EH (cell line): Measurements from ENCODE around the gene HOOK2.
"Not testable (repeated sequence)": the region's sequence is repeated elsewhere in the genome, so short reads cannot be mapped to it uniquely, and the experiment has no call there.

ENCODE experiments used
- DNase-seq: peaks from one replicate; pipeline ENCODE4 v3.0.0-alpha.2; 2015; ENCODE audit warnings: low read depth

The HOOK2 gene, protein sequence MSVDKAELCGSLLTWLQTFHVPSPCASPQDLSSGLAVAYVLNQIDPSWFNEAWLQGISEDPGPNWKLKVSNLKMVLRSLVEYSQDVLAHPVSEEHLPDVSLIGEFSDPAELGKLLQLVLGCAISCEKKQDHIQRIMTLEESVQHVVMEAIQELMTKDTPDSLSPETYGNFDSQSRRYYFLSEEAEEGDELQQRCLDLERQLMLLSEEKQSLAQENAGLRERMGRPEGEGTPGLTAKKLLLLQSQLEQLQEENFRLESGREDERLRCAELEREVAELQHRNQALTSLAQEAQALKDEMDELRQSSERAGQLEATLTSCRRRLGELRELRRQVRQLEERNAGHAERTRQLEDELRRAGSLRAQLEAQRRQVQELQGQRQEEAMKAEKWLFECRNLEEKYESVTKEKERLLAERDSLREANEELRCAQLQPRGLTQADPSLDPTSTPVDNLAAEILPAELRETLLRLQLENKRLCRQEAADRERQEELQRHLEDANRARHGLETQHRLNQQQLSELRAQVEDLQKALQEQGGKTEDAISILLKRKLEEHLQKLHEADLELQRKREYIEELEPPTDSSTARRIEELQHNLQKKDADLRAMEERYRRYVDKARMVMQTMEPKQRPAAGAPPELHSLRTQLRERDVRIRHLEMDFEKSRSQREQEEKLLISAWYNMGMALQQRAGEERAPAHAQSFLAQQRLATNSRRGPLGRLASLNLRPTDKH

DNA sequence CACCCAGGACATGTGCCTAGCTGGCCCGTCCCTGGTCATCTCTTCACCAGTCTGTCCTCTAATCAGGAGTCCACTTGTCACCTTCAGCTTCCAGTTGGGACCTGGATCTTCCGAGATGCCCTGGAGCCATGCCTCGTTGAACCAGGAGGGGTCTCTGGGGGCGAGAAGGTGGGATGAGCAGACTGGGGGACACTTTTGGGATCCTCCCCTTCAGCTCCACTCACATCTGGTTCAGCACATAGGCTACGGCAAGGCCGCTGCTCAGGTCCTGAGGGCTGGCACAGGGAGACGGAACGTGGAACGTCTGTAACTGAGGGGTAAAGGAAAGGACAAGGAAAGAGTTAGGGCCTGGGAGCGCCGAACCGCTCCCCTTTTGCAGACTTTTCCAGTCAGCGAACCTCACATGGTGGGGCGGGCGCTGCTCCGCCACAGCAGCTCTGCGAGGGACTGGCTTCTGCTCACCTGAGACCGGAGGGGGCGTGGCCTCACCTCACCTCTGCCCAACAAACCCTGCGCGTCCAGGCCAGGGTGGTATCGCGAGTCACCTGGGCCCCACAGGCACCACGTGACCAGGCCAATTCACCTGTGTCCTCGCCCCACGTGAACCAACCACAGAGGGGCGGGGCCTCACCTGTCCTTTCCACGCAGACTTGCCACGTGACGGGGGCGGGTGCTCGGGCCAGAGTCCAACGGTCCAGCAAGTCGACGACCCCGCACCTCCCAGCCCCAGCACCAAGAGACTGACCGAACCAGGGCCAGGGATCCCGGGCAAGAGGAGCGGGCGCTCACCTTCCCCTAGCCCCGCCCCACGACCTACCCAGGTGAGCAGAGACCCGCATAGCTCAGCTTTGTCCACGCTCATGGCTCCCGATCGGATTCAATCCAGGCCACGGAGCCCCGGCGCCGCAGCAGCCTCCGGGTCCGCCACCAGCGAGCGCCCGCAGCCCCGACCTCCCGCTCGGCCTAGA, at the start of gene HOOK2:
HOOK2 (minus strand) TSS at position 965 of the 968 bp plus-strand sequence; CDS start at position 862, 103 bp downstream.
- DNase-seq, result no peak

DNA sequence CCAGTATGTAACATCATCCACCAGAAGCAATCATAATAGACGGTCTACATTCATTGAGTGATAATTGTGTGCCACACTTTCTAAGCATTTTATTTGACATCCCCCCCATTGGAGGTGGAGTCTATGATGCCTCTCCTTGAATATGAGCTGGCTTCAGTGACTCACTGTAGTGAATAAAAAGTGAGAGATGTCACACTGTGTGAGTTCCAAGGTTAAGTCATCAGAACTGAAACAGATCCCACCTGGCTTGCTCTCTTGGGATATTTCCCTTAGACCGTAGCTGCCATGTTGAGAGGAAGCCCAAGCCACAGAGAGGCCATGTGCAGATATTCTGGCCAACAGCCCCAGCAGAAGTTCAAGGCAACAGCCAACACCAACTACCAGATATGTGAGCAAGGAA, 46.4 kb upstream of the HOOK2 start:
- no peak for DNase-seq

DNA sequence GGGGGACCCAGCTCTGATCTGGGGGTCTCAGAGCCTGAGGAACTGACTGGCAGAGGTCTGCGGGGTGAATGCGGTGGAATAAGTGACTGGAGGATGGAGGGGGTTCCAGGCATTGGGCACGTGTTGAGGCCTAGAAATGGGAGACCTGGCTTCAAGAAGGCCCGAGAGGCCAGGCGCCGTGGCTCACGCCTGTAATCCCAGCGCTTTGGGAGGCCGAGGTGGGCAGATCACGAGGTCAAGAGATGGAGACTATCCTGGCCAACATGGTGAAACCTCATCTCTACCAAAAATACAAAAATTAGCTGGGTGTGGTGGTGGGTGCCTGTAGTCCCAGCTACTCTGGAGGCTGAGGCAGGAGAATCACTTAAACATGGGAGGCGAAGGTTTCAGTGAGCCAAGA, 42.5 kb upstream of the HOOK2 start:
- DNase-seq, result not testable (repeated sequence)

DNA sequence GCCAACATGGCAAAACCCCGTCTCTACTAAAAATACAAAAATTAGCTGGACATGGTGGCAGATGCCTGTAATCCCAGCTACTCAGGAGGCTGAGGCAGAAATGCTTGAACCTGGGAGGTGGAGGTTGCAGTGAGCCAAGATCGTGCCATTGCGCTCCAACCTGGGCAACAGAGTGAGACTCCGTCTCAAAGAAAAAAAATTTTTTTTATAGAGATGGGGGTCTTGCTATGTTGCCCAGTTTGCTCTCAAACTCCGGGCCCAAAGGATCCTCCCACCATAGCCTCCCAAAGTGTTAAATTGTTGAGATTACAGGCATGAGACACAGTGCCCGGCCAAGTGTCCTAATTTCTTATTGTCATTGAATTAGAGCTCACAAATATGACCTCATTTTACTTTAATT, 41.8 kb upstream of the HOOK2 start:
- DNase-seq, result not testable (repeated sequence)

DNA sequence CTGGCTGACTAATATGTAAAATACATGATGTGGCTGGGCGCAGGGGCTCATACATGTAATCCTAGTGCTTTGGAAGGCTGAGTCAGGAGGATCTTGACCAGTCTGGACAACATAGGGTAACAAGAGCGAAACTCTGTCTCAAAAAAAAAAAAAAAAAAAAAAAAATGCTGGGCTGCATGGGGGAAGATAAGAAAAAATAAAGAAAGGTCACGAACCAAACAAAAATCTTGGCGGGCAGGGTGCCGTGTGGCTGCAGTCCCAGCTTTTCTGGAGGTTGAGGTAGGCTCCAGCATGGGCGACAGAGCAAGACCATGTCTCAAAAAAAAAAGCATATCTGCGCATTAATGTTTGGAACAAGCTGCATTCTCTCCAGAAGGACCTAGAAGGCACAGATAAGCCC, 39.7 kb upstream of the HOOK2 start:
- no peak for DNase-seq

DNA sequence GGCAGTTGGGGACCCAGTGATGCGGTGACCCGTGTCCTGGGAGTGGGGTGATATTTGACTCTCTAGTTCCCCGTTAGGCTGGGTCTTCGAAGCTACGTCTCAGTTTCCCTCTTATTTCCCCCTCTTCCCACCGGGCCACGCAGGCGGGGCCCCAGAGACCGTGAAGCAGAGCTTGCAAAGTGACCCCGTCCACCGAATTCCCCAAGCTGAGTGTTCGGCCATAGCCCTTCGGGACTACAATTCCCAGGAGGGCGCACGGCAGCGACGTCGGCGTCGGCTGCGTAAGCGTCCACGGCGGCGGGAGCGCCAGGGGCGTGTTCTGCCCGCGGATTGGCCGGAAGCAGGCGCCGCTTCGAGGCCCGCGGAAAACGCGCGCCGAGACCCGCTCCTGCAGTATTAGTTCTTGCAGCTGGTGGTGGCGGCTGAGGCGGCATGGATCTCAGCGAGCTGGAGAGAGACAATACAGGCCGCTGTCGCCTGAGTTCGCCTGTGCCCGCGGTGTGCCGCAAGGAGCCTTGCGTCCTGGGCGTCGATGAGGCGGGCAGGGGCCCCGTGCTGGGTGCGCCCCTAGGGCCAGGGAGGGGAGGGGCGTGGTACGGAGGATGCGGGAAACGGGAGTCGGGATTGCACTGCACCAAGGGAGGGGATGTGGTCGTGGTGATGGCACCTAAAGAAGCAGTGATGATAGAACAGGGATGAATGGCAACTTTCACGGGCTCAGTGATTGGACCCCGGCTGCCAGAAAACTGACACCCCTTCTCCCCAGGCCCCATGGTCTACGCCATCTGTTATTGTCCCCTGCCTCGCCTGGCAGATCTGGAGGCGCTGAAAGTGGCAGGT, 31.1 kb upstream of the HOOK2 start, which contains the start of gene RNASEH2A:
RNASEH2A (plus strand) TSS at position 343 of the 840 bp plus-strand sequence; CDS start at position 433, 90 bp downstream.
- peak; percentile 88 for DNase-seq

DNA sequence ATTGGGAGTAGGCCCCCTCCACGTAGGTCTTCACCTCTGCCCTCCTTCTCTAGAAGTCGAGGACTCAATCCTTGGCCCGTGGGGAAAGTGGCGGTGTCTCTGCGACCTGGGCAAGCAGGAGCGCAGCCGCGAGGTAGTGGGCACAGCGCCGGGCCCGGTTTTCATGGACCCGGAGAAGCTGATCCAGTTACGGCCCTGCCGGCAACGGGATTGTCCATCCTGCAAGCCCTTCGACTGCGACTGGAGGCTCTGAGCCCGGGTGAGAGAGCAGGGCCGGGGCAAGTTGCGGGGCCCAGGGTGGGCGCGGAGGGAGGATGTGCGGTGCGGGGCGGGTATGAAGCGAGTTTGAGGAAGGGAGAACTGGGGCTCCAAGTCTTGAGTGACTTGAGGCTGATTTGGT, 28.7 kb upstream of the HOOK2 start:
- no peak for DNase-seq

DNA sequence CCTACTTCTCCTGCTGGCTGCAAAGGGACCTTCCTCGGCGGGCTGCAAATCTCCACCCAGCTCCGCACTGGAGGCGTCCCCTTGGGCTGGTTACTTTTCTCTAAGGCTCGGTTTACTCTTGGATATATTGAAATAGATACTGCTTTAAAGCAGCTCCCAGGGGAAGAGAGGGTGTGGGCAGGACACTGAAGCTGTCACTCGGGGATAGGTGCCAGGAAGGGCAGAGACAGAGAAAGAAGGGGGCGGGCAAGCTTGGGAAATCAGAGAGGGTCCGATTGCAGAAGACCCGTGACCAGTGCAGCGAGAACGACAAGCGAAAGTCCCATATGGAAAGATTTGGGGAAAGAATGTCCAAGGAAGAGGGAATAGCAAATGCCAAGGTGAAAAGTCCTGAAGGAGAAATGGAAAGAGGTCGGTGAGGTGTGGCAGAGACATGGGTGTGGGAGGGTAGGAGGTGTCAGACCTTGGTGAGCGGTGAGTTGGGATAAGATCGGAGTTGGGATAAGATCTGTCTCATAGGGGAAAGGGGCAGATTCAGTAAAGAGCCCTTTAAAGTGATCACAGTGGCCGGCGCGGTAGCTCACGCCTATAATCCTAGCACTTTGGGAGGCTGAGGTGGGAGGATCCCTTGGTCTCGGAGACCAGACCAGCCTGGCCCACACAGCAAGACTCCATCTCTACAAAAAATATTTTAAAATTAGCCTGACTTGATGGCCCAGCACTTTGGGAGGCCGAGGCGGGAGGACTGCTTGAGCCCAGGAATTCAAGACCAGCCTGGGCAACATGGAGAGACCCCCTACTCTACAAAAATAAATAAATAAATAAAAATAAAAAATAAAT, 27.1 kb upstream of the HOOK2 start:
- DNase-seq, result no peak

DNA sequence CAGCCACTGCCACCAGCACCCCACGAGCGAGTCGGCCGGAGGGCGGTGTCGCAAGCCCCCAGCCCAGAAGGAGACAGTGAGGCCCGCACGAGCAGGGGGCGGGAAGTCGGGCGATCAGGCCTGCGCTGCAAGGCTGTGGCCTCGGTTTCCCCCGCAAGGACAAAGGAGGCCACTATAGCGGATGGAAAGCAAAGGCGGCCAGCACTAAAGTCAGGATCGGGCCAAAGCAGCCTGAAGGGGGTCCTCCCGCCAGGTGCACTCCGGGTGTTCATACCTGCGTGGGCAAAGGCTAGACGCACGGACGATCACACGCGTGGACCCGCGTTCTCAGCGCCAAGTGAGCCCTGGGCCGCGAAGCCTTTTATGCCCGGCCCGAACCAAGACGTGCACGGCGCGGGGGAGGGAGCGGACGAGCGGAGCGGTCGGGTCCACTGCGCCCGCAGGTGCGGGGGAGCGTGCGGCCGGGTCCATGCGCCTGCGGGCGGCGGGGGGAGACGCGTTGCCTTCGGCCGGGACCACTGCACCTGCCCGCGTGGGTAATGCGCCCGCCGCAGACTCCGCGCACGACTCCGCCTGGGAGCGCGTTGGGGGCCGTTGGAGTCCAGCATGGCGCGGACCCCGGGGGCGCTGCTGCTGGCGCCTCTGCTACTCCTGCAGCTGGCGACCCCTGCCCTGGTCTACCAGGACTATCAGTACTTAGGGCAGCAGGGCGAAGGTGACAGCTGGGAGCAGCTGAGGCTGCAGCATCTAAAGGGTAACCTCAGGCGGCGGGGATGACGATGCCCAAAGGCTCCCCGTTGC, 26.3 kb upstream of the HOOK2 start, which contains the start of the genes PRDX2 and THSD8:
PRDX2 (minus strand) TSS at position 335 of the 801 bp plus-strand sequence. CDS start 539 bp downstream, outside the sequence.
THSD8 (plus strand) TSS at position 604 of the 801 bp plus-strand sequence; CDS start at position 607, 3 bp downstream.
- peak; percentile 66 for DNase-seq

DNA sequence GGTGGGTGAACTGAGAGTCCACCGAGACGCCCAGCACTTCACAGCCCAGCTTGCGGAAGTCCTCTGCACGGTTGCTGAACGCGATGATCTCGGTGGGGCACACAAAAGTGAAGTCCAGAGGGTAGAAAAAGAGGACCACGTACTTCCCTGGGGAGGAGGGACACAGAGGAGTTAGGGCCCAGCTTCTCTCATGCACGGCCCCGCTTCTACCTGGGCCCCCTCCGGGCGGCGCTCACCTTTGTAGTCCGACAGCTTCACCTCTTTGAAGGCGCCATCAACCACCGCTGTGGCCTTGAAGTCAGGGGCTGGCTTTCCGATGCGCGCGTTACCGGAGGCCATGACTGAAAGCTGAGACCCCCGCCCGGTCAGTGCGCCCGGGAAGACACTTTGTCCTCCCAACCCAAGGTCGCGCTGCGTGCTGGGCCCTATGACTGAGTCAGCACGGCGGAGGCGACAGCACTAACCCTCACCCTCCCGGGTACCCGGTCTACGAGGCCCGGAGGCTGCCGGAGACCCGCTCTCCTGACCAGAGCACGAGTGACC, 25.6 kb upstream of the HOOK2 start:
- DNase-seq, result peak; percentile 30

DNA sequence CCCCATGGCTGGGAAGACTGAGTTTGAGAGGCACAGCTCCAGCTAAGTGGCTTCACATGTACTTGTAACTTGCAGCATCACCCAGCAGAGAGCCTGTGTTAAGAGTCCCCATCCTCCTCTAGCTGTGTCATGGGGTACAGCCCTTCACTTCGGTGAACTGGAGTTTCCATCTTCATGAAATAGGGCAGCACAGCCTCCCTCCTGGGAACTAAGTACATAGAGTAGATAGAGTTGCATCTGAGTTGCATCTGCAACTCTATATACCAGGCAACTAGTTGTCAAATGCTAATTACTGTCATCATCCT, 25.1 kb upstream of the HOOK2 start:
- no peak for DNase-seq

DNA sequence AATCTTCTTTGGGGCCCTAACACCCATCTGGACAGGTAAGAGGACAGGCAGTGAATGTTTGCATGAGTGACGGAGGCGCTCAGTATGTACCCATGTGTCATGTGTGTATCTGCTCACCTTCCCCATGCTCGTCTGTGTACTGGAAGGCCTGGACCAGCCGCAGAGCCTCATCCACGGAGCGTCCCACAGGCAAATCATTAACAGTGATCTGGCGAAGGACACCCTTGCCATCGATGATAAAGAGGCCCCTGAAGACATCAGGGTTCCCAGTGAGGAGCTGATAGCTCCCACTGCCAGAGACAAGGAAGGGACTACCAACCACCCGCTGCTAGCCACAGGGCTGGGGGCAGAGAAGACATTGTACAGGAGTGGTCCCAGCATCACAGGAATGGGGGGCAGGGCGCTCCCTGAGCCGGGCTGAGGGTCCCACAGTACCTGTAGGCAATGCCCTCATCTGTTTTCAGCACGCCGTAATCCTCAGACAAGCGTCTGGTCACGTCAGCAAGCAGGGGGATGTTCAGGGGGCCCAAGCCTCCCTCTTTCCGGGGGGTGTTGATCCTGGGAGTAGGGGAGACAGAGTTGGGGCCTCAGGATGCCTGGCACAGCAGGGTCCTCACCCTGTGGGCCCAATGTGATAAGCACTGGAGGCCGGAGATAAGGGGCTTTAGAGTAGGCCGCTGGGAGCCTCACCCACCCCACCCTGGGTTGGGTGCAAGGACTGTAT, 24.6 kb upstream of the HOOK2 start:
- DNase-seq, result no peak

DNA sequence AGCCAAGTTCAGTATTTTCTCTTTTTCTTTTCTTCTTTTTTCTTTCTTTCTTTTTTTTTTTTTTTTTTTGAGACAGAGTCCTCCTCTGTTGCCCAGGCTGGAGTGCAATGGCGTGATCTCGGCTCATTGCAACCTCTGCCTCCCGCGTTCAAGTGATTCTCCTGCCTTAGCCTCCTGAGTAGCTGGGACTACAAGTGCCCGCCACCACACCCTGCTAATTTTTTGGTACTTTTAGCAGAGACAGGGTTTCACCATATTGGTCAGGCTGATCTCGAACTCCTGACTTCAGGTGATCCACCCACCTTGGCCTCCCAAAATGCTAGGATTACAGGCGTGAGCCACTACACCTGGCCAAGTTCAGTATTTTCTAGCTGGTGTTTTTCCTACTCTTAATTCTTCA, 22.3 kb upstream of the HOOK2 start:
- DNase-seq, result not testable (repeated sequence)

DNA sequence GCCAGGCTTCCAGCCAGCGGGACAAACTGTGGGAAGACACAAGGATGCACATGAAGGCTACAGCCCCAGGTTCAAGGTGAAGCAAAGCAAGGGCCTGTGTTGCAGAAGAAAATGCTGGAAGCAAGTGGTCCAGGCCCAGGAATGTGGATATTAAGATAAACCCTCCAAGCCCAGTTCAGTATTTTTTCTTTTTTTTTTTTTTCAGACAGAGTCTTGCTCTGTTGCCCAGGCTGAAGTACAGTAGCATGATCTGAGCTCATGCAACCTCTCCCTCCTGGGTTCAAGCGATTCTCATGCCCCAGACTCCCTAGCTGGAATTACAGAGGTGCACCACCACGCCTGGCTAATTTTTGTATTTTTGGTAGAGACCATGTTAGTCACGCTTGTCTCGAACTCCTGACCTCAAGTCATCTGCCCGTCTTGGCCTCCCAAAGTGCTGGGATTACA, 21.8 kb upstream of the HOOK2 start:
- no peak for DNase-seq

DNA sequence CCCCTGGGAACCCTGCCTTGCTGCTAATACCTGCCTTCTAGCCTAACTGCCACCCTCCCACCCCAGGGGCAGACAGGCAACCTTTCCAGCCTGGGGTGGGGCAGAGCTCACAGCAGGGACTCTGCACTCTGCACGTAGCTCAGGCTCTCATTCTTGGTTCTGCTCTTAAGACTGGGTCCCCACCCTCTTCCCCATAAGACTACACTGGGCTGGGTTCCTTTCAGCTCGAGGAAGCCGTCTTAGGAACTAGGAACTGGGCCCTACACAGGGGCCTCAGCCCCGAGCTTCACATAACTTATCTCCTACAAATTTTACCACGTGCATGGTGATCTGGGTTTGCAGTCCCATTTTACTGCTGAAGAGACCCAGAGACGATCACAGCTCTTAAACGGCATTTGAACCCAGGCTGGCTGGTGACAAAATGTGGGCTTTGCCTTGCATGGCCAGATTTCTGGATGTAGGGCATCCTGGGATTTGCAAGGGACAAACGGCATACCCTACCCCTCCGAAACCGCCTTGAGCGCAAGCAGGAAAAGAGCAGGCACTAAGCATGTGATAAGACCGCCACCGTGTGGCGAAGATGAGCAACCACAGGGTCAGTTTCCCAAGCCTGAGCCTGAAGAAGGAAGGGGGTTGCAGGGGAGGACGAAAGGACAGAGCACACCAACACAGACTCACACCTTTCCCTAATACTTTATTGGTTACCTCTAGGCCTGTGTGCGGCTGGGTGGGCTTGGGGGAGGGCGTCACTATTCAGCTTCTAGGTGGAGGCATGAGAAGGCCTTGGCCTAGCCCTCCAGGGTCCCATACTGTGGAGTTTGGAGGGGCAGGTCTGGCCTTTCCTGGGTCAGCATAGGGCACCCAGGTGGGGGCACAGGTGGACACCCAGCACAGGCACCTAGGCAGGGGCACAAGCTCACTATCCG, 21.1 kb upstream of the HOOK2 start:
- peak; percentile 80 for DNase-seq

DNA sequence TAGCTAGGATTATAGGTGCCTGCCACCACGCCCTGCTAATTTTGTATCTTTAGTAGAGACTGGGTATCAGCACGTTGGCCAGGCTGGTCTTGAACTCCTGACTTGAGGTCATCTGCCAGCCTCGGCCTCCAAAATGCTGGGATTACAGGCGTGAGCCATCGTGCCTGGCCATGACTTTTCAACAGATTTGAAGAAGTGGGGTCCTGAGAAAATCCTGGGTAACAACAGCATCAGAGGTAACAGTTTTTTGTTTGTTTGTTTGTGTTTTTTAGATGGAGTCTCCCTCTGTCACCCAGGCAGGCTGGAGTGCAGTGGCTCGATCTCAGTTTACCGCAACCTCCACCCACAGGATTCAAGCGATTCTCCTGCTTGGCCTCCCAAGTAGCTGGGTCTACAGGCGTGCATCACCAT, 19.6 kb upstream of the HOOK2 start:
- no peak for DNase-seq
